HepG2 (cell line): ENCODE data around the gene AQP7. TPM values are rescaled to one million over a fixed set of nuclear protein-coding genes. Genes with fewer than 3 reads are reported as not detected.
A peak's percentile ranks its signal among the peaks of the same experiment; 100 is the strongest.

Experiments
- ATAC-seq: fragments of 200-7000 bp; cut with Tn5 transposase; 3 replicates; pipeline ENCODE4 v1.9.1; 2020; ENCODE audit warnings: mild to moderate bottlenecking, moderate library complexity
- BruUV-seq: library from RNA; stranded (reverse); fragments of 400-500 nt; replicated peaks from 2 replicates; lab custom pipeline; 2021; lab: Mats Ljungman, UMichigan
- CTCF ChIA-PET: fragments of 300-600 bp; formaldehyde crosslinking; extraction: SDS; loops from one replicate; lab custom pipeline; 2021; ENCODE audit warnings: low total read pairs, inconsistent platforms, low intra/inter-chr PET ratio; lab: Yijun Ruan, JAX
- POLR2A ChIA-PET: fragments of 350-600 bp; sonication (Branson Sonifier 250); formaldehyde crosslinking; loops from one replicate; lab custom pipeline; 2020; ENCODE audit warnings: antibody characterized with exemption, inconsistent platforms; lab: Yijun Ruan, JAX
- DNase-seq: peaks from one replicate; pipeline ENCODE4 v3.0.0-alpha.2; 2015; ENCODE audit warnings: low spot score
- FAIRE-seq: peaks from 3 replicates; lab custom pipeline; 2011; peaks lifted over from hg19 to GRCh38; lab: Jason Lieb, UNC
- H2AFZ ChIP-seq: one replicate; pipeline ENCODE4 v1.6.1; 2011; ENCODE audit warnings: low read length, inconsistent platforms
- H3K27ac ChIP-seq: fragments of 300-600 bp; 3 replicates; pipeline ENCODE4 v1.8.0; 2011; ENCODE audit warnings: mixed run types, mild to moderate bottlenecking, mixed read lengths, low read length, inconsistent platforms; ENCODE audit not compliant: insufficient read depth; ENCODE audit errors: extremely low read length
- H3K27me3 ChIP-seq, 2 experiments: fragments of 200-600 bp in 1 of 2; 2 replicates in 1 of 2; 3 replicates in 1 of 2; pipeline versions ENCODE4 v1.6.0 to v1.8.0; 2011; ENCODE audit warnings: low read length in 2 of 2, mild to moderate bottlenecking in 2 of 2, moderate library complexity in 2 of 2, inconsistent platforms in 1 of 2; ENCODE audit not compliant: insufficient read depth in 2 of 2, control insufficient read depth in 1 of 2
- H3K36me3 ChIP-seq, 2 experiments: fragments of 200-600 bp in 1 of 2; replicated peaks in 1 of 2; 2 replicates in 1 of 2; 3 replicates in 1 of 2; pipeline versions ENCODE4 v1.5.1 to v1.8.0; 2011; ENCODE audit warnings: low read length in 2 of 2, inconsistent platforms in 1 of 2; ENCODE audit not compliant: insufficient read depth in 2 of 2, control insufficient read depth in 1 of 2
- H3K4me1 ChIP-seq: 2 replicates; pipeline ENCODE4 v1.5.1; 2012; ENCODE audit warnings: low read length, inconsistent platforms; ENCODE audit not compliant: insufficient read depth
- H3K4me2 ChIP-seq: 2 replicates; pipeline ENCODE4 v1.6.0; 2011; ENCODE audit warnings: low read depth, low read length, inconsistent platforms
- H3K4me3 ChIP-seq, 3 experiments: fragments of 200-600 bp in 1 of 3; sonication (generic), shearing (Covaris generic) in 1 of 3; replicated peaks in 1 of 3; 2 replicates each; pipeline ENCODE4 v1.5.1; 2011 to 2016; ENCODE audit warnings: low read length in 3 of 3, inconsistent platforms in 2 of 3, low read depth in 2 of 3, mild to moderate bottlenecking in 2 of 3, control low read depth in 1 of 3, mixed read lengths in 1 of 3; ENCODE audit not compliant: insufficient read depth in 1 of 3
- H3K79me2 ChIP-seq: one replicate; pipeline ENCODE4 v1.6.1; 2011; ENCODE audit warnings: low read length, inconsistent platforms; ENCODE audit not compliant: insufficient read depth
- H3K9ac ChIP-seq: 2 replicates; pipeline ENCODE4 v1.6.0; 2011; ENCODE audit warnings: mild to moderate bottlenecking, low read depth, low read length, inconsistent platforms; ENCODE audit not compliant: insufficient read depth
- H3K9me3 ChIP-seq: 2 replicates; pipeline ENCODE4 v1.5.1; 2012; ENCODE audit warnings: mild to moderate bottlenecking, low read length
- H4K20me1 ChIP-seq: 2 replicates; pipeline ENCODE4 v1.6.0; 2011; ENCODE audit warnings: inconsistent platforms, mild to moderate bottlenecking, low read length, moderate library complexity; ENCODE audit not compliant: insufficient read depth
- FOXA1 ChIP-seq, 2 experiments: fragments of 450-650 bp in 1 of 2; sonication (generic) in 1 of 2; formaldehyde crosslinking in 1 of 2; IDR thresholded peaks; 2 replicates each; pipeline versions ENCODE4 v1.4.0 to v1.6.1; 2016 to 2020; ENCODE audit warnings: missing genetic modification reagents in 1 of 2
- KAT8 ChIP-seq: IDR thresholded peaks from 2 replicates; pipeline ENCODE4 v1.6.1; 2016; ENCODE audit warnings: missing genetic modification reagents, missing compliant biosample characterization
- KDM1A ChIP-seq: IDR thresholded peaks from 2 replicates; pipeline ENCODE4 v1.6.1; 2016; ENCODE audit warnings: missing compliant biosample characterization
- KDM5B ChIP-seq: sonication (generic); formaldehyde crosslinking; IDR thresholded peaks from 2 replicates; pipeline ENCODE4 v1.4.0; 2020; ENCODE audit warnings: missing genetic modification reagents, mild to moderate bottlenecking, borderline replicate concordance
- MYC ChIP-seq: sonication (generic); formaldehyde crosslinking; IDR thresholded peaks from 2 replicates; pipeline ENCODE4 v1.9.0; 2021; ENCODE audit warnings: missing genetic modification reagents, borderline replicate concordance
- PAWR ChIP-seq: sonication (generic); formaldehyde crosslinking; IDR thresholded peaks from 2 replicates; pipeline ENCODE4 v1.4.0; 2020; ENCODE audit warnings: missing genetic modification reagents, mild to moderate bottlenecking, borderline replicate concordance
- PHF20 ChIP-seq: sonication (generic); formaldehyde crosslinking; IDR thresholded peaks from 2 replicates; pipeline ENCODE4 v1.5.0; 2020; ENCODE audit warnings: mild to moderate bottlenecking, missing genetic modification reagents
- ZFP36 ChIP-seq: fragments of 150-350 bp; IDR thresholded peaks from 2 replicates; pipeline ENCODE4 v1.6.1; 2018; ENCODE audit warnings: borderline replicate concordance, low read length, low read depth; ENCODE audit not compliant: partially characterized antibody
- ZNF598 ChIP-seq: sonication (generic); formaldehyde crosslinking; IDR thresholded peaks from 2 replicates; pipeline ENCODE4 v1.5.1; 2020; ENCODE audit warnings: mild to moderate bottlenecking, missing genetic modification reagents, borderline replicate concordance
- ZNF652 ChIP-seq: IDR thresholded peaks from 2 replicates; pipeline ENCODE4 v1.6.1; 2016; ENCODE audit warnings: low read depth, borderline replicate concordance
- WGBS: methylation state at CpG from one replicate; pipeline ENCODE4 v1.1.6; 2017; ENCODE audit warnings: low lambda C conversion rate; 5-methylcytosine and 5-hydroxymethylcytosine counted together
- in situ Hi-C: cut with HindIII; loops from 2 replicates; pipeline ENCODE4 v1.10.0; 2017; ENCODE audit warnings: low pct_unique_long_range_greater_than_20kb; ENCODE audit not compliant: extremely low pct_ligation_motif_present
- intact Hi-C: fragments of 100-400 bp; cut with micrococcal nuclease; formaldehyde crosslinking; loops from one replicate; pipeline ENCODE4 v1.10.0; 2022; ENCODE audit not compliant: unreplicated experiment
- polyA plus RNA-seq, 8 experiments: library from polyadenylated mRNA; depleted of rRNA in 3 of 8; stranded (reverse) in 7 of 8; unstranded in 1 of 8; fragments of >200 nt; fragmentation: Illumina TruSeq in 4 of 8; extraction: Trizol in 4 of 8; gene quantifications; 2 replicates each; pipeline versions ENCODE4 v1.2.1 to v1.2.3, GENCODE V29; 2011 to 2016; ENCODE audit warnings: low read depth in 4 of 8, missing spikeins in 1 of 8, mixed read lengths in 1 of 8; ENCODE audit not compliant: insufficient read depth in 1 of 8
- total RNA-seq, 5 experiments: library from RNA; depleted of rRNA; stranded (reverse); fragments of >200 nt; fragmentation: Illumina TruSeq; extraction: Trizol; gene quantifications; 2 replicates each; pipeline ENCODE4 v1.2.3, GENCODE V29; 2016; ENCODE audit warnings: low read depth in 1 of 5

Gene AQP7
- total and polyA plus RNA-seq, 2 of the 13 experiments (the other 11 are each of a cell fraction or from before 2014, with no cell fraction given): 1.9 to 2.1 TPM

- intact Hi-C loops: loop anchor here (5.0 kb wide), 1 partner anchor 47 kb away; no protein-coding TSS in a partner anchor
- in situ Hi-C loops: no loop called here
- 44% methylated on average over 10 of the region's 10 CpGs for WGBS
- Histone ChIP-seq H3K79me2 (no peaks in the 10 kb centered on the region), H2AFZ (no peak overlapping the region), H3K4me3 (no peak overlapping the region), H3K4me2 (no peak overlapping the region)
- POLR2A ChIA-PET: interaction anchor here (1.0 kb wide), 1 partner anchor 54 kb away, joined by 4 read pairs; the partner anchor contains the start of gene NOL6
- peak; percentile 63 for TF ChIP-seq ZFP36
- no peak for TF ChIP-seq KDM5B
- no peak for TF ChIP-seq FOXA1 (IDR thresholded peaks at IDR 0.05)
- 0 out of 2 replicates have a peak, but pooled peaks have one; percentile 13 for TF ChIP-seq FOXA1 (CRISPR knock-in tag; IDR thresholded peaks at IDR 0.05)
- TF ChIP-seq, all 625 proteins: peak for 2
- DNase-seq: no peak
- Histone ChIP-seq H3K36me3 (no peaks in the 10 kb centered on the region), H4K20me1 (no peaks in the 10 kb centered on the region), H3K27ac (no peak overlapping the region), H3K27me3 (peaks cover 3 to 39% of the 10 kb centered on the region in 2 experiments; a peak in 4 of 5 replicates), H3K4me1 (peaks cover 48% of the 10 kb centered on the region), H3K9ac (no peak overlapping the region), H3K9me3 (no peaks in the 10 kb centered on the region)
- no TSS peak for BruUV-seq
- CTCF ChIA-PET: no interaction called here
- ATAC-seq: no peak
- no peak for FAIRE-seq
Observed at GRCh38 chr9:33419708-33420303, 17.4 kb upstream of the AQP7 start.

GRCh38 chr9:33418090-33418489, 15.7 kb upstream of the AQP7 start:
- Histone ChIP-seq H3K79me2 (no peaks in the 10 kb centered on the region), H3K9me3 (no peaks in the 10 kb centered on the region), H4K20me1 (no peaks in the 10 kb centered on the region), H3K4me2 (no peak overlapping the region), H2AFZ (no peak overlapping the region), H3K9ac (no peak overlapping the region), H3K4me1 (peaks cover 59% of the 10 kb centered on the region), H3K27me3 (peaks cover 3 to 51% of the 10 kb centered on the region in 2 experiments; a peak in 4 of 5 replicates), H3K36me3 (no peaks in the 10 kb centered on the region), H3K27ac (no peak overlapping the region), H3K4me3 (no peak overlapping the region)
- no peak for ATAC-seq
- TF ChIP-seq MYC (CRISPR knock-in tag) (no peak), ZNF652 (CRISPR knock-in tag) (no peak), PAWR (CRISPR knock-in tag) (no peak), PHF20 (CRISPR knock-in tag) (no peak), ZNF598 (no peak), KAT8 (CRISPR knock-in tag) (no peak), KDM1A (CRISPR knock-in tag) (no peak)
- DNase-seq: no peak
- CTCF ChIA-PET: no interaction called here
- intact Hi-C loops (loop anchor here (5.0 kb wide), 1 partner anchor 49 kb away; no protein-coding TSS in a partner anchor), in situ Hi-C loops (no loop called here)
- FAIRE-seq: no peak
- POLR2A ChIA-PET: interaction anchor here (1.3 kb wide), 1 partner anchor 30 kb away, joined by 3 read pairs; no protein-coding TSS in a partner anchor
- no TSS peak for BruUV-seq
- WGBS: 49% methylated on average over 6 of the region's 8 CpGs
